NCI-H2029 (cell line): Measurements from ENCODE around the gene FXYD6.
"Not testable (repeated sequence)": the region's sequence is repeated elsewhere in the genome, so short reads cannot be mapped to it uniquely, and the experiment has no call there.

Source experiments
- DNase-seq: peaks from one replicate; lab custom pipeline; 2025; lab: John Stamatoyannopoulos, UW

The FXYD6 gene

GRCh38 chr11:117816151-117816741 is 60.2 kb downstream of the FXYD6 start:
- no peak for DNase-seq

- no peak for DNase-seq
Observed at GRCh38 chr11:117815262-117815803, 61.1 kb downstream of the FXYD6 start.

- peak; percentile 95 for DNase-seq
Observed at GRCh38 chr11:117814766-117815261, 61.6 kb downstream of the FXYD6 start.

- DNase-seq = no peak
Observed at GRCh38 chr11:117814204-117814765, 62.2 kb downstream of the FXYD6 start.

GRCh38 chr11:117810056-117810451 is 66.4 kb downstream of the FXYD6 start:
- DNase-seq = not testable (repeated sequence)

GRCh38 chr11:117809236-117810055 is 67.0 kb downstream of the FXYD6 start:
- peak; percentile 48 for DNase-seq

- DNase-seq = no peak
Observed at GRCh38 chr11:117808784-117809183, 67.7 kb downstream of the FXYD6 start.

- DNase-seq = peak; percentile 50
Observed at GRCh38 chr11:117807482-117808327, 68.8 kb downstream of the FXYD6 start.

GRCh38 chr11:117806846-117807245 is 69.6 kb downstream of the FXYD6 start:
- DNase-seq = no peak

GRCh38 chr11:117805045-117805444 is 71.4 kb downstream of the FXYD6 start:
- no peak for DNase-seq

- DNase-seq = no peak
Observed at GRCh38 chr11:117803896-117804295, 72.6 kb downstream of the FXYD6 start.

- DNase-seq = no peak
Observed at GRCh38 chr11:117799634-117800033, 76.8 kb downstream of the FXYD6 start.

- DNase-seq = no peak
Observed at GRCh38 chr11:117796872-117797529, 79.5 kb downstream of the FXYD6 start, which contains the start of gene DSCAML1. Gene DSCAML1, minus strand, starts transcription at chr11:117797216. Its CDS starts 137 bp downstream, at chr11:117797079.

- no peak for DNase-seq
Observed at GRCh38 chr11:117796456-117796871, 80.0 kb downstream of the FXYD6 start.

- DNase-seq = no peak
Observed at GRCh38 chr11:117795638-117796455, 80.6 kb downstream of the FXYD6 start.

- no peak for DNase-seq
Observed at GRCh38 chr11:117794772-117795629, 81.5 kb downstream of the FXYD6 start.

GRCh38 chr11:117794135-117794534 is 82.3 kb downstream of the FXYD6 start:
- DNase-seq = no peak

- no peak for DNase-seq
Observed at GRCh38 chr11:117793583-117793982, 82.9 kb downstream of the FXYD6 start.

- no peak for DNase-seq
Observed at GRCh38 chr11:117792992-117793391, 83.5 kb downstream of the FXYD6 start.
